GM15510 (cell line): ENCODE measurements around the gene FGFR3.

ENCODE experiments used
- POLR2A ChIP-seq: IDR thresholded peaks from 3 replicates; pipeline ENCODE4 v1.6.1; 2011; ENCODE audit warnings: borderline replicate concordance; ENCODE audit not compliant: insufficient read length; ENCODE audit errors: extremely low read depth

FGFR3 gene

DNA sequence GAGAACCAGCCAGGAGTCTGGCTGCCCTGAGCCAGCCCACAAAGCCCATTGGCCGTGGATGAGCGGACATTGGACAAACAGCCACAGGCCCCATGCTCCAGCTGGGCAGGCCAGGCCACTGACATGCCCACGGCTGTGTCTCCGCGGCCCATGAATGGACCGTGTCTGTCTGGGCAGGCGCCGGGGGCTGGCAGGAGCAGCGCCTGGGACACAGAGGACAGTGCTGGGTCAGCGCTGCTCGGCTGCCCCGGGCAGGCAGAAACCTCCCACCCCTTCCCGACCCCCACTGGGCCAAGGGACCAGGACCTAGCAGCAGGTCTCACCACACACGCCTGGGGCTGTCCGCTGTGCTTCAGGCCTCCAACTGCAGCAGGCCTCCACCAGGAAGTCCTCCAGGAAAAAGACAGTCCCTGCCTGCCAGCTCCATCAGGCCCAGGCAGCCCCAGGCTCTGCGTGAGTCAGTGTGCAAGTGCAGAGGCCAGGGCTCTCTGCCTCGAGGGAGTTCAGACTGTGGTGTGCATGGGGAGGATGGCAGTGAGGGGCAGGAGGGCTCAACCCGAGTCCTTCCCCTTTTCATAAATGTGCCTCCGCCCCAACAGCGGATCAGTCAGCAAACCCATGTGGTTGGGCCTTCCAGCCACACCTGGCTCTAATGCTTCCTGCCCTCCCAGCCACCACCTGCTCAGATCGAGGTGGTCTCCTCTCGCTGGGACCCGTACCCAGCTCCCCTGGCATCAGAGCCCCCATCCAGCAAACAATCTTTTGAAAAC lies 17.2 kb upstream of the FGFR3 start:
- no peak for TF ChIP-seq POLR2A

GRCh38 chr4:1776521-1777161 lies 16.5 kb upstream of the FGFR3 start:
- no peak for TF ChIP-seq POLR2A

GRCh38 chr4:1777822-1778641 lies 15.1 kb upstream of the FGFR3 start:
- TF ChIP-seq POLR2A = no peak

- no peak for TF ChIP-seq POLR2A
Observed at GRCh38 chr4:1778642-1779392, 14.3 kb upstream of the FGFR3 start.

DNA sequence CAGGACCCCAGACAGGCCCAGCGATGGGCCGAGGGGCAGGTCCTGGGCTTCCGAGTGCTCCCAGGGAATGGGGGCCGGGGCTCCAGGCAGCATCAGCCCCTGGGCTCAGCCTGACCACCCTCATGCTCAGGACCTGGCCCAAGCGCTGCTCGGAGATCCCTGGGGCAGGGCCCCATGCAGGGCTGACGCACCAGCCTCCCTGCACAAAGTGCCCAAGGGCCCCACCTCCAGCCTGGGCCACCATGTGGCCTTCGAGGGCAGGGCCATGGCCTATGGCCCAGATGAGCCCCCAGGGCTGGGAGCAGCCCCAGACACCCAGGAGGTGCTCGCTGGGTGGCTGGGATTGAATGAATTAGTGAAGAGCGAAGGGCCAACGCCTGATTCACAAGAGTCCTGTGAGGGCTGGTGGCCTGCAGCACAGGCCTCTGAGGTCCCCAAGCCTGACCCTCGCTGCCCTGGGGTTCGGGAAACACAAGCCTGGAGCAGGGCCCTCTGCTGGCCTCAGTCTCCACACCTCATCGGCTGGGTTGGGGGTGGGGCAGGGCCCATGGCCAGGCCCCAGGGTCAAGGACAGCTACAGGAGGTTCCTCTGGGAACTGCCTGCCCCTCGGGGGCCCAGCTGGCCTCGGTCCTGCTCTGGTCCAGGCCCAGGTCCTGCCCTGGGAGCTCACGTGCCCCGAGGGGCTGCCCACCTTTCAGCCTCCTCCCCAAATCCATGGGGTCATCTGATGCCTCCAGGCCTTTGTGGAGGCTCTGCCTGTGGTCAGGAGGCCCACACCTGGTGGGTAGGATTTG lies 13.3 kb upstream of the FGFR3 start:
- TF ChIP-seq POLR2A = no peak

- no peak for TF ChIP-seq POLR2A
Observed at GRCh38 chr4:1780435-1780834, 12.7 kb upstream of the FGFR3 start.

DNA sequence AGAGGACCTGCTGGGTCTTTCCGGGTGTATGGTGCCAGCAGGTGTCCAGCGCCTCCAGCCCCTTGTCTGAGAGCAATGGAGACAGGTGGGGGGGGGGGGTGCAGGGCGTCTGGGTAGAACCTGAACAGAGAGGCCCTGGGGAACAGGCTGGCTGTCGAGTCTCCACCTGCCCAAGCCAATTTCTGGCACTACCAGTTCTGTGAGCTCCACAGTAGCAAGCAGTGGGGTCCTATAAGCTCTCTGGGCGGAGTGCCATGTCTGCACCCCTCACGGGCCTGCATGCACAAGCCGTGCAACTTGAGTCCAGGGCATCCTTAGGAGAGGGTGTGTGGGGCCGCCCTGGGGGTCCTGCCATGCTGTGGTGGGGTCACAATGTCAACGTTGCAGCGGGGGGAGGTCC lies 10.1 kb upstream of the FGFR3 start:
- no peak for TF ChIP-seq POLR2A

- TF ChIP-seq POLR2A = no peak
Observed at GRCh38 chr4:1783970-1784369, 9.1 kb upstream of the FGFR3 start.

DNA sequence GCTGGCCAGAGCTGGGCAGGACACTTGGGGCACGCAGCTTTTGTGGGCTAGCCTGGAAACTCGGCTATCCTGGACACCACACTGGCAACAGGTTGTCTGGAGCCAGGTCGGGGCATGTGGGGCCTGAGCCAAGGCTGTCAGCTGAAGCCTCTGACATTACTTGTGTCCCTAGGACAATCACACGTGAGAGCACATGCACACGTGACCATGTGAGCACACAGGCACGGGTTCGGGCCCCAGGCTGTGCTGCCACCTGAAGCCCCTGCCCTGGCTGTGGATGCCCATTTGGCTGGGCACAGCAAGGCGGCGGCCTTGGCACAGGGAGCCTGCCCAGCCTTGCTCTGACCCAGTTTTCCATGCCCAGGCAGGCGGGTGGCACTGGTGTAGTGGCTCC lies 8.7 kb upstream of the FGFR3 start:
- TF ChIP-seq POLR2A = no peak

DNA sequence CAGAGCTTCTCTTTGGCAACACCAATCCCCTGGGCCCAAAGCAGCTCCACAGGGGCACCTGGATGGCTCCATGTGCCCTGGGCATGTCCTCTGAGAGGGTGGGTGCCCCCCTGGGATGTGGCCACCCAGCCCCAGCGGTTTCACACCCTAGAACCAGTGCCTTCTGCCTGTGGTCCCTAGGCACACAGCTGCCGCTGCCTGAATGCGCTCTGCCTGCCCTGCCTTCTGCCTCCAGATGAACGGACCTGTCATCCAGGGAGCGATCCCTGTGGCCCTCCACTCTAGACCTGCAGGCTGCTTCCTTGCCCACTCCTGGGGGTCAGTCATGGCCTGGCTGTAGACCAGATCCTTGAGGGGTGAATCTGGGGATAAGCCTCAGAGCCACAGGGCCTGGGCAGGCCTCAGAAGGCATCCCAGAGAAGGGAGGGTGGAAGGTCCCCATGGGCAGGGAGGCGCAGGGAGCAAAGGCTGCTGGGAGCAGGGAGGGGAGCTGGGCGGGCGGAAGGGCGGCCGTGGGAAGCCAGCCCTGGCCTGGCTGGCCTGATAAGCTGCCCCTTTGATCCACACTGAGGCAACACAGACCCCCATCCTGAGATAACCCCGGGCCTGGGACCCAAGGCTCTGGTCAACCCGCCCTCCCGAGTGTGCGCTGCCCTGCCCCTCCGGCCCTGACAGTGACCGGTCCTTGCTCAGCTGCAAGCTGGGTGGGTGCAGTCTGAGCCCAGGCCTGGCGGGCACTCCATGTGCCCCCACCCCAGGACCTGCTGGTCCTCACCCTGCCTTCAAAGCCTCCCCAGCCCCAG lies 8.1 kb upstream of the FGFR3 start:
- TF ChIP-seq POLR2A = no peak

GRCh38 chr4:1785592-1785991 lies 7.5 kb upstream of the FGFR3 start:
- no peak for TF ChIP-seq POLR2A

DNA sequence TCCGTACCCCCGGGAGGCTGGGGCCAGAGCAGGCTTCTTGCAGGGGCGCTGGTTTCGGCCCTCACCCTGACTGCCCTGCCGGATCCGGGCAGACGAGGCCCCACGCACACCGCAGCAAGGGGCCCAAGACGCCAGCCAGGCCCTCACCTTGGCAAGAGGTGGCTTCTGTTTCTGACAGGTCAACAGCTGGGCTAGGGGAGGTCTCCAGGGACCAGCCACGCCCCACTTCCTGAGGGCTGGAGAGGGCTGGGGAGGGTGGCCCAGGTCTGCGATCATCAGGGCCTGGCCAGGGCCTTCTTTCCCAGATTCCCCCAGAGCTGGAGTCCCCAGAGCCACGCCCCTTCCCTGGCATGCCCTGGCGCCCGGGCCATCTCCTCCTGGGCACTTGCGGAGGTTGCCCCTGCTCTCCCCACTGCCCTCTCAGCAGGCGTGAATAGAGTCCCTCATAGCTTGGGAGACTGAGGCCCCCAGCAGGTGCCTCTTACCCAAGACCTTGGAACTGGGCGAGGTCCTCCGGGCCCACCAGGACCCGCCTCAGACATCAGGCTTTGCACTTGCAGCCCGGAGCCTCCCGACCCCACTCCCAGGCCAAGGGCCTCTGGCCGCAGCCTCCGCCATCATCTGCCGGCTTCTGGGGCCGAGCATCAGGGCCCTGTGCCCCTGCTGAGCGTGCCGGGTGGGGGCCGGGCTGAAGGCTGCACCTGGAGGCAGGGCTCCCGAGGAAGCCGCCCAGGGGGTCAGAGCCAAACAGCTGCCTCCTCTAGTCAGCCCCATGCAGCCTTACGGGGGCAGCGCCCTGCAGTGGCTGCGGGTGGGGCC lies 6.3 kb upstream of the FGFR3 start:
- TF ChIP-seq POLR2A = no peak
